ENCODE measurements around the gene SOX10. TPM values are rescaled to one million over a fixed set of nuclear protein-coding genes. Genes with fewer than 3 reads are reported as not detected.
"Not testable (repeated sequence)": the region's sequence is repeated elsewhere in the genome, so short reads cannot be mapped to it uniquely, and the experiment has no call there.

SOX10 gene
- total RNA-seq, 1 experiment from 2014 or later = not detected

GRCh38 chr22:37965940-37966664 lies 18.3 kb downstream of the SOX10 start:
- no peak for DNase-seq (ENCODE audit: low read depth)

- DNase-seq (ENCODE audit: low read depth) = no peak
Measured at GRCh38 chr22:37961062-37961461, 23.3 kb downstream of the SOX10 start.

GRCh38 chr22:37959231-37959825 lies 25.0 kb downstream of the SOX10 start:
- no peak for DNase-seq (ENCODE audit: low read depth)

GRCh38 chr22:37957232-37957631 lies 27.1 kb downstream of the SOX10 start:
- no peak for DNase-seq (ENCODE audit: low read depth)

GRCh38 chr22:37955825-37956397 lies 28.4 kb downstream of the SOX10 start:
- DNase-seq (ENCODE audit: low read depth) = not testable (repeated sequence)

GRCh38 chr22:37954686-37955085 lies 29.7 kb downstream of the SOX10 start:
- DNase-seq (ENCODE audit: low read depth) = no peak

- peak; percentile 87 for DNase-seq (ENCODE audit: low read depth)
Measured at GRCh38 chr22:37953437-37954179, 30.7 kb downstream of the SOX10 start, which contains the start of the genes C22orf23 and POLR2F. Gene C22orf23 (minus strand): TSS chr22:37953601. CDS start chr22:37953149, 452 bp downstream. Gene POLR2F (plus strand): TSS chr22:37953699. CDS start chr22:37953788, 89 bp downstream.

- no peak for DNase-seq (ENCODE audit: low read depth)
Measured at GRCh38 chr22:37953062-37953436, 31.3 kb downstream of the SOX10 start.

- not testable (repeated sequence) for DNase-seq (ENCODE audit: low read depth)
Measured at GRCh38 chr22:37952629-37953028, 31.7 kb downstream of the SOX10 start.

GRCh38 chr22:37951305-37951704 lies 33.0 kb downstream of the SOX10 start:
- peak; percentile 19 for DNase-seq (ENCODE audit: low read depth)

GRCh38 chr22:37947142-37947795 lies 37.1 kb downstream of the SOX10 start:
- DNase-seq (ENCODE audit: low read depth) = not testable (repeated sequence)

GRCh38 chr22:37944423-37944822 lies 39.9 kb downstream of the SOX10 start:
- DNase-seq (ENCODE audit: low read depth) = not testable (repeated sequence)

- no peak for DNase-seq (ENCODE audit: low read depth)
Measured at GRCh38 chr22:37943825-37944198, 40.5 kb downstream of the SOX10 start.

GRCh38 chr22:37943136-37943824 lies 41.1 kb downstream of the SOX10 start:
- no peak for DNase-seq (ENCODE audit: low read depth)

- no peak for DNase-seq (ENCODE audit: low read depth)
Measured at GRCh38 chr22:37942133-37942532, 42.2 kb downstream of the SOX10 start.

GRCh38 chr22:37940698-37941376 lies 43.5 kb downstream of the SOX10 start:
- DNase-seq (ENCODE audit: low read depth) = peak; percentile 24

GRCh38 chr22:37933711-37934376 lies 50.5 kb downstream of the SOX10 start:
- peak; percentile 96 for DNase-seq (ENCODE audit: low read depth)

GRCh38 chr22:37932821-37933578 lies 51.4 kb downstream of the SOX10 start:
- no peak for DNase-seq (ENCODE audit: low read depth)

GRCh38 chr22:37932401-37932800 lies 52.0 kb downstream of the SOX10 start:
- no peak for DNase-seq (ENCODE audit: low read depth)

Measured in HT1080 (cell line).